ENCODE measurements around the gene KCNC1. TPM values are rescaled to one million over a fixed set of nuclear protein-coding genes. Genes with fewer than 3 reads are reported as not detected.

KCNC1 gene
- total and polyA plus RNA-seq, 3 donors from 2014 or later, result 3.3 to 5.8 (median 5.2) TPM

DNA sequence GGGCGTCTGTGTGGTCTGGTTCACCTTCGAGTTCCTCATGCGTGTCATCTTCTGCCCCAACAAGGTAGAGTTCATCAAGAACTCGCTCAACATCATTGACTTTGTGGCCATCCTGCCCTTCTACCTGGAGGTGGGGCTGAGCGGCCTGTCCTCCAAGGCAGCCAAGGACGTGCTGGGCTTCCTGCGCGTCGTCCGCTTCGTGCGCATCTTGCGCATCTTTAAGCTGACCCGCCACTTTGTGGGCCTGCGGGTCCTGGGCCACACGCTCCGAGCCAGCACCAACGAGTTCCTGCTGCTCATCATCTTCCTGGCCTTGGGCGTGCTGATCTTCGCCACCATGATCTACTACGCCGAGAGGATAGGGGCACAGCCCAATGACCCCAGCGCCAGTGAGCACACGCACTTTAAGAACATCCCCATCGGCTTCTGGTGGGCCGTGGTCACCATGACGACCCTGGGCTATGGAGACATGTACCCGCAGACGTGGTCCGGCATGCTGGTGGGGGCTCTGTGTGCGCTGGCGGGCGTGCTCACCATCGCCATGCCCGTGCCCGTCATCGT is 37.3 kb downstream of the KCNC1 start:
- H3K4me3 ChIP-seq, result no peak overlapping the region
- H3K9me3 ChIP-seq, result no peaks in the 10 kb centered on the region
- TF ChIP-seq, protein P1, sequence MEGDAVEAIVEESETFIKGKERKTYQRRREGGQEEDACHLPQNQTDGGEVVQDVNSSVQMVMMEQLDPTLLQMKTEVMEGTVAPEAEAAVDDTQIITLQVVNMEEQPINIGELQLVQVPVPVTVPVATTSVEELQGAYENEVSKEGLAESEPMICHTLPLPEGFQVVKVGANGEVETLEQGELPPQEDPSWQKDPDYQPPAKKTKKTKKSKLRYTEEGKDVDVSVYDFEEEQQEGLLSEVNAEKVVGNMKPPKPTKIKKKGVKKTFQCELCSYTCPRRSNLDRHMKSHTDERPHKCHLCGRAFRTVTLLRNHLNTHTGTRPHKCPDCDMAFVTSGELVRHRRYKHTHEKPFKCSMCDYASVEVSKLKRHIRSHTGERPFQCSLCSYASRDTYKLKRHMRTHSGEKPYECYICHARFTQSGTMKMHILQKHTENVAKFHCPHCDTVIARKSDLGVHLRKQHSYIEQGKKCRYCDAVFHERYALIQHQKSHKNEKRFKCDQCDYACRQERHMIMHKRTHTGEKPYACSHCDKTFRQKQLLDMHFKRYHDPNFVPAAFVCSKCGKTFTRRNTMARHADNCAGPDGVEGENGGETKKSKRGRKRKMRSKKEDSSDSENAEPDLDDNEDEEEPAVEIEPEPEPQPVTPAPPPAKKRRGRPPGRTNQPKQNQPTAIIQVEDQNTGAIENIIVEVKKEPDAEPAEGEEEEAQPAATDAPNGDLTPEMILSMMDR (IDR thresholded peaks at IDR 0.05), result no peak
- TF ChIP-seq POLR2A (IDR thresholded peaks at IDR 0.05), result no peak
- no peaks in the 10 kb centered on the region for H3K4me1 ChIP-seq
- intact Hi-C loops (cut with DNase I; ENCODE audit: low total_unique reads), result no loop called here
- DNase-seq, result no peak
- 91 to 96% methylated on average over 33 to 37 of the region's 37 CpGs for WGBS, 2 donors
- H3K27ac ChIP-seq, result no peak overlapping the region
- H3K27me3 ChIP-seq, result no peaks in the 10 kb centered on the region
- no peaks in the 10 kb centered on the region for H3K36me3 ChIP-seq (ENCODE audit: low read depth, missing control alignments)

DNA sequence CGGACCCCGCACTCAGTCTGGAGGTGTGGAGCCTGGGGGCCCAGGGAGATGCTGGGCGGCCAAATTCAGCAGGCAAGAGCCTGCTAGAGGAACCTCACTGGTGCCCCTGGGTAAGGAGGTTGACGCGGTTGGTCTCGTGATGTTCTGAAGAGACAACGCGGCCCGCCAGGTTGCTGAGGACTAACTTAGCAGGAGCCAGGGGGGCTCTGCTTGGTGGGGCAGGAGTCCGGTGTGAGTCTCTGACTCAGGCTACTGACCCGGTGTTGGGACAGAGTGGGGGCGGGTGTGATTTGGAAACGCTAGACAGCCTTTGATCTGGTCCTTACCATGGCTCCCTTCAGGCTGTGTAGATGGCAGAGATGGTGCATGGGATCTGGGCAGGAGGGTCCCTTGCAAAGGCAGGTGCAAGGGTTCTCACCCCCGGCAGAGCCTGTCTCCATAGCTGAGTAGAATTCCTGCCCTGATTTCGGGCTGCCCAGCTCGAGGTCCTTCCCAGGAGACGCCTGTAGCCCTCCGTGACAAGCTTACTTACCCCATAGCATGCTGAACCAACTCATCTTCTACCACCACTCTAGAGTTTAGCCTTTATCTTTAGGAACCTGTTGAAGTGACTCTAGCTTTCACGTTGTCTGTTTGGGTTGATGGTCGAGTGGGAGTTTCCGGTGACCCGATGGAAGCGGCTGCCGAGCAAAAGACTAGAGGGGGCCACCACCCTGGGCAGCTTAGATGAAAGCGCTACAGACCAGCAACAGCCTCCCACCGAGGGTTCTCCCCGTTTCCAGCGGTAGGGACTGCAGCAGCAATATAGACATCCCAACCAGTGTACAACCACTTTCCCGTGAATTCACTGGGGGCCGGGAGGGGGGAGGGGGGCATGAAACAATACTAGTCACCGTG is 38.4 kb downstream of the KCNC1 start:
- no peaks in the 10 kb centered on the region for H3K9me3 ChIP-seq
- TF ChIP-seq, protein P1 (IDR thresholded peaks at IDR 0.05), result no peak
- no peak for TF ChIP-seq POLR2A (IDR thresholded peaks at IDR 0.05)
- H3K4me1 ChIP-seq, result no peaks in the 10 kb centered on the region
- 93 to 95% methylated on average over 31 of the region's 31 CpGs for WGBS, 2 donors
- intact Hi-C loops (cut with DNase I; ENCODE audit: low total_unique reads), result no loop called here
- no peak for DNase-seq
- H3K27me3 ChIP-seq, result no peaks in the 10 kb centered on the region
- H3K27ac ChIP-seq, result no peak overlapping the region
- H3K4me3 ChIP-seq, result no peak overlapping the region
- no peaks in the 10 kb centered on the region for H3K36me3 ChIP-seq (ENCODE audit: low read depth, missing control alignments)

GRCh38 chr11:17773674-17774073 is 39.1 kb downstream of the KCNC1 start:
- no peaks in the 10 kb centered on the region for H3K36me3 ChIP-seq (ENCODE audit: low read depth, missing control alignments)
- WGBS, 2 donors, result 95 to 97% methylated on average over 6 of the region's 6 CpGs

DNA sequence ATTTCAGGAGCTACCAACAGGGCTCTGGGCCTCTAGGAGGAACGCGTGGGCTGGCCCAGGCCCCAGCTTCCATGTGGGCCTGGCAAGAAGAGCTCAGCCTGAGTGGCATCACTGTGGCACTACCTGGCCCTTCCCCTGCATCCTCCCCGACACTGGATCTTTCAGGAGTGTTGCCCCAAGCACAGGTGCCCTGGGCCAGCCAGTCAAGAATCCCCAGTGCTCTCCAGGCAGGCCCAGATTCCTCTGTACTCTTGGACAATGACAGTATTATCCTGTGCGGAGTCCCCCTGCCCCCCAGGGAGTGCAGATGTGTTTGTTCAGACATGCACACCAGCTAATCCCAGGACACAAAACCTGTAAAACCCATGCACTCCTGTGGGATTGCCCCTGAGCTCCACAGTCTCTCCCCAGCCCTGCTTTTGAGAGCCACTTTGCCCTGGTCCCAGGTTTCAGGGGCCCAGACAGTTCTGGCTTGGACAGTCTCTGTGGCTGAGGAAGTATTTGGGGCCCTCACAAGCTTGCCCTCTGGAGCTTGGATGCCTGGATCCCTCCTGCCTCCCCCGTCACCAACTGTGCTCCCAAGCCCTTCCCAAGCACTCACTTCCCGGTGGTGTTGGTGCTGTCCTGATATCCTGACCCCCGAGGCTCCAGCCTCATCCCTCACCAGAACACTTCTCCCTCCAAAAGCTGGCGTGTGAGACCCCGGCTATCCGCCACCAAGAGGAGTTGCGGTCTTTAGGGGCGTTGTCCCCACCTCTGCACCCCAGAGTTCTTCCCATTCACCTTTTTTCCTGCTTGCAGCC is 39.9 kb downstream of the KCNC1 start:
- WGBS, 2 donors, result 93 to 94% methylated on average over 12 of the region's 12 CpGs
- TF ChIP-seq POLR2A (IDR thresholded peaks at IDR 0.05), result no peak

More at GRCh38 chr11:17773674-17774073, 39.1 kb downstream of the KCNC1 start:
- no peaks in the 10 kb centered on the region for H3K9me3 ChIP-seq
- intact Hi-C loops (cut with DNase I; ENCODE audit: low total_unique reads), result no loop called here
- no peak for TF ChIP-seq POLR2A (IDR thresholded peaks at IDR 0.05)
- TF ChIP-seq, protein P1 (IDR thresholded peaks at IDR 0.05), result no peak
- no peaks in the 10 kb centered on the region for H3K4me1 ChIP-seq
- DNase-seq, result no peak
- H3K27ac ChIP-seq, result no peak overlapping the region
- H3K27me3 ChIP-seq, result no peaks in the 10 kb centered on the region
- no peak overlapping the region for H3K4me3 ChIP-seq

DNA sequence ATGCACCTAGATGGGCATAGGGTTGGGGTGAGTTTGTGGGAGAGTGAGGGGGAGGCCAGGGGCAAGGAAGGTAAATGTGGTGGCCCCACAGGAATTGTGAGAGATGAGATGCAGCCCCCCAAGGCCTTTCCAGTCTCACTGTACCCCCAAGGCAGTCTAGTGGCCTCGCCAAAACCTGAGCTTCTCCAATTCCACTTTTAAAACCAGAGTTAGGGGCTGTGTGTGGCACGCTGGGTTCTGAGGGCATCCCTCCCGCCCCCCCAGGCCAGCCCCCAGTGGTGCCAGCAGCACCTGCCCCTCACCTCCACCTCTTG is 40.4 kb downstream of the KCNC1 start:
- intact Hi-C loops (cut with DNase I; ENCODE audit: low total_unique reads), result no loop called here
- no peaks in the 10 kb centered on the region for H3K27me3 ChIP-seq
- no peaks in the 10 kb centered on the region for H3K36me3 ChIP-seq (ENCODE audit: low read depth, missing control alignments)
- no peaks in the 10 kb centered on the region for H3K9me3 ChIP-seq
- TF ChIP-seq POLR2A (IDR thresholded peaks at IDR 0.05), result no peak
- TF ChIP-seq, protein P1 (IDR thresholded peaks at IDR 0.05), result no peak
- H3K4me1 ChIP-seq, result no peaks in the 10 kb centered on the region
- H3K4me3 ChIP-seq, result no peak overlapping the region
- no peak overlapping the region for H3K27ac ChIP-seq
- 91 to 93% methylated on average over 3 of the region's 3 CpGs for WGBS, 2 donors
- DNase-seq, result no peak

More for the DNA sequence above, 39.9 kb downstream of the KCNC1 start:
- Histone ChIP-seq H3K36me3 (ENCODE audit: low read depth, missing control alignments) (no peaks in the 10 kb centered on the region), H3K9me3 (no peaks in the 10 kb centered on the region), H3K4me1 (no peaks in the 10 kb centered on the region), H3K27ac (no peak overlapping the region), H3K4me3 (no peak overlapping the region), H3K27me3 (no peaks in the 10 kb centered on the region)
- no peak for DNase-seq
- intact Hi-C loops (cut with DNase I; ENCODE audit: low total_unique reads), result no loop called here
